IMR-90 (cell line): ENCODE results near the gene ZNF263. TPM values are rescaled to one million over a fixed set of nuclear protein-coding genes. Genes with fewer than 3 reads are reported as not detected.

Experiments
- ATAC-seq: fragments of 200-7000 bp; cut with Tn5 transposase; 2 replicates; pipeline ENCODE4 v1.9.1; 2020; ENCODE audit warnings: low read depth, mild to moderate bottlenecking, moderate library complexity
- BruUV-seq: library from RNA; stranded (reverse); fragments of 400-500 nt; replicated peaks from 2 replicates; lab custom pipeline; 2021; lab: Mats Ljungman, UMichigan
- CTCF ChIA-PET: fragments of 300-600 bp; formaldehyde crosslinking; extraction: SDS; loops from one replicate; lab custom pipeline; 2021; ENCODE audit warnings: antibody characterized with exemption; lab: Yijun Ruan, JAX
- POLR2A ChIA-PET: fragments of 300-600 bp; sonication (Branson Sonifier 250); formaldehyde crosslinking; loops from one replicate; lab custom pipeline; 2022; ENCODE audit warnings: antibody characterized with exemption; ENCODE audit not compliant: unreplicated experiment; lab: Charles Lee
- DNase-seq: peaks from one replicate; pipeline ENCODE4 v3.0.0; 2013
- H2AFZ ChIP-seq: replicated peaks from 2 replicates; pipeline ENCODE3; 2013; ENCODE audit warnings: low read length, mild to moderate bottlenecking; ENCODE audit not compliant: poor library complexity
- H2AK5ac ChIP-seq: 2 replicates; pipeline ENCODE4 v1.6.1; 2013; ENCODE audit warnings: low read depth, low read length, inconsistent platforms
- H2AK9ac ChIP-seq: replicated peaks from 2 replicates; pipeline ENCODE3; 2013; ENCODE audit warnings: mild to moderate bottlenecking, low read depth, low read length, moderate library complexity; ENCODE audit not compliant: poor library complexity
- H2BK120ac ChIP-seq: 2 replicates; pipeline ENCODE4 v1.6.1; 2013; ENCODE audit warnings: low read depth, low read length, inconsistent platforms
- H2BK15ac ChIP-seq: 3 replicates; pipeline ENCODE4 v1.6.1; 2013; ENCODE audit warnings: low read depth, low read length, inconsistent platforms
- H2BK20ac ChIP-seq: 2 replicates; pipeline ENCODE4 v1.6.1; 2013; ENCODE audit warnings: low read depth, mild to moderate bottlenecking, inconsistent platforms, low read length, moderate library complexity
- H2BK5ac ChIP-seq: 2 replicates; pipeline ENCODE4 v1.6.1; 2013; ENCODE audit warnings: mild to moderate bottlenecking, low read depth, low read length, inconsistent platforms; ENCODE audit not compliant: poor library complexity, severe bottlenecking
- H3K14ac ChIP-seq: replicated peaks from 2 replicates; pipeline ENCODE4 v1.6.1; 2013; ENCODE audit warnings: low read depth, low read length, inconsistent platforms
- H3K18ac ChIP-seq: 2 replicates; pipeline ENCODE4 v1.6.1; 2013; ENCODE audit warnings: low read depth, low read length, control low read depth
- H3K23ac ChIP-seq: 2 replicates; pipeline ENCODE4 v1.6.1; 2013; ENCODE audit warnings: low read depth, low read length, inconsistent platforms
- H3K27ac ChIP-seq: 2 replicates; pipeline ENCODE4 v1.5.1; 2013; ENCODE audit warnings: mild to moderate bottlenecking, control low read depth, low read length; ENCODE audit not compliant: insufficient read depth
- H3K27me3 ChIP-seq: 2 replicates; pipeline ENCODE4 v1.6.1; 2013; ENCODE audit warnings: low read length; ENCODE audit not compliant: control insufficient read depth, insufficient read depth
- H3K36me3 ChIP-seq: 2 replicates; pipeline ENCODE4 v1.6.1; 2013; ENCODE audit warnings: low read length, mixed read lengths; ENCODE audit not compliant: control insufficient read depth, insufficient read depth
- H3K4ac ChIP-seq: 2 replicates; pipeline ENCODE4 v1.6.1; 2013; ENCODE audit warnings: low read depth, low read length, inconsistent platforms
- H3K4me1 ChIP-seq: 2 replicates; pipeline ENCODE4 v1.6.1; 2013; ENCODE audit warnings: low read length, mixed read lengths; ENCODE audit not compliant: control insufficient read depth, insufficient read depth
- H3K4me2 ChIP-seq: 2 replicates; pipeline ENCODE4 v1.6.1; 2013; ENCODE audit warnings: low read depth, mild to moderate bottlenecking, control low read depth, low read length, moderate library complexity
- H3K4me3 ChIP-seq: 2 replicates; pipeline ENCODE4 v1.5.1; 2013; ENCODE audit warnings: low read depth, mild to moderate bottlenecking, control low read depth, low read length, moderate library complexity; ENCODE audit not compliant: insufficient read depth
- H3K56ac ChIP-seq: 2 replicates; pipeline ENCODE4 v1.6.1; 2013; ENCODE audit warnings: low read length, inconsistent platforms; ENCODE audit not compliant: insufficient read depth; ENCODE audit errors: extremely low read depth
- H3K79me1 ChIP-seq, 2 experiments: 2 replicates each; pipeline ENCODE4 v1.6.1; 2013; ENCODE audit warnings: low read length in 2 of 2, inconsistent platforms in 1 of 2, low read depth in 1 of 2
- H3K9ac ChIP-seq: 2 replicates; pipeline ENCODE4 v1.6.1; 2013; ENCODE audit warnings: low read depth, low read length, control low read depth
- H3K9me1 ChIP-seq: 2 replicates; pipeline ENCODE4 v1.6.1; 2013; ENCODE audit warnings: low read length, inconsistent platforms; ENCODE audit not compliant: insufficient read depth
- H3K9me3 ChIP-seq: 2 replicates; pipeline ENCODE4 v1.6.1; 2013; ENCODE audit warnings: low read length; ENCODE audit not compliant: control insufficient read depth, insufficient read depth
- H4K20me1 ChIP-seq: 2 replicates; pipeline ENCODE4 v1.6.1; 2013; ENCODE audit warnings: low read length, inconsistent platforms; ENCODE audit not compliant: insufficient read depth
- H4K5ac ChIP-seq: 2 replicates; pipeline ENCODE4 v1.6.1; 2013; ENCODE audit warnings: mild to moderate bottlenecking, low read depth, low read length, control low read depth
- H4K8ac ChIP-seq, 2 experiments: 2 replicates each; pipeline ENCODE4 v1.6.1; 2013; ENCODE audit warnings: low read depth in 2 of 2, low read length in 2 of 2, control low read depth in 1 of 2, inconsistent platforms in 1 of 2
- H4K91ac ChIP-seq: 2 replicates; pipeline ENCODE4 v1.6.1; 2013; ENCODE audit warnings: low read depth, low read length, inconsistent platforms; ENCODE audit not compliant: insufficient read depth
- BHLHE40 ChIP-seq: fragments of 150-350 bp; IDR thresholded peaks from 2 replicates; pipeline ENCODE4 v1.6.1; 2016; ENCODE audit warnings: mild to moderate bottlenecking, low read depth, low read length
- CEBPB ChIP-seq: IDR thresholded peaks from 2 replicates; pipeline ENCODE4 v1.6.1; 2012; ENCODE audit warnings: low read depth, low read length, improper control_type of control experiment
- CHD1 ChIP-seq: IDR thresholded peaks from 2 replicates; pipeline ENCODE4 v1.6.1; 2012; ENCODE audit warnings: low read depth, low read length, improper control_type of control experiment
- ELK1 ChIP-seq: fragments of 150-350 bp; IDR thresholded peaks from 2 replicates; pipeline ENCODE4 v1.6.1; 2016; ENCODE audit warnings: low read depth, mild to moderate bottlenecking, low read length, moderate library complexity, borderline replicate concordance
- FOS ChIP-seq: fragments of 150-350 bp; IDR thresholded peaks from 2 replicates; pipeline ENCODE4 v1.6.1; 2016; ENCODE audit warnings: low read depth, low read length
- MAFK ChIP-seq: IDR thresholded peaks from 2 replicates; pipeline ENCODE4 v1.6.1; 2012; ENCODE audit warnings: low read depth, low read length, improper control_type of control experiment
- MAZ ChIP-seq: IDR thresholded peaks from 2 replicates; pipeline ENCODE4 v1.6.1; 2012; ENCODE audit warnings: low read depth, mild to moderate bottlenecking, low read length, improper control_type of control experiment, moderate library complexity, borderline replicate concordance
- MXI1 ChIP-seq: IDR thresholded peaks from 2 replicates; pipeline ENCODE4 v1.6.1; 2012; ENCODE audit warnings: low read depth, mild to moderate bottlenecking, low read length, moderate library complexity, borderline replicate concordance
- NFE2L2 ChIP-seq: fragments of 150-350 bp; IDR thresholded peaks from 2 replicates; pipeline ENCODE4 v1.6.1; 2016; ENCODE audit warnings: low read depth, mild to moderate bottlenecking, low read length
- POLR2A ChIP-seq: IDR thresholded peaks from 2 replicates; pipeline ENCODE4 v1.6.1; 2012; ENCODE audit warnings: mild to moderate bottlenecking, low read depth, low read length
- RAD21 ChIP-seq: IDR thresholded peaks from 2 replicates; pipeline ENCODE4 v1.6.1; 2012; ENCODE audit warnings: low read length, improper control_type of control experiment
- RCOR1 ChIP-seq: IDR thresholded peaks from 2 replicates; pipeline ENCODE4 v1.6.1; 2012; ENCODE audit warnings: mild to moderate bottlenecking, low read length, improper control_type of control experiment; ENCODE audit not compliant: insufficient replicate concordance
- RFX5 ChIP-seq: IDR thresholded peaks from 2 replicates; pipeline ENCODE4 v1.8.0; 2012; ENCODE audit warnings: low read depth, mild to moderate bottlenecking, low read length, moderate library complexity
- SMC3 ChIP-seq: fragments of 150-350 bp; IDR thresholded peaks from 2 replicates; pipeline ENCODE4 v1.6.1; 2016; ENCODE audit warnings: low read depth, mild to moderate bottlenecking, antibody characterized with exemption, low read length, moderate library complexity
- WGBS, 2 experiments: methylation state at CpG; one replicate each; pipeline versions ENCODE4 v1.1.5 to v1.1.7; 2013; ENCODE audit warnings: missing lambda C conversion rate in 2 of 2; ENCODE audit not compliant: insufficient read length in 1 of 2; ENCODE audit errors: extremely low coverage in 2 of 2; 5-methylcytosine and 5-hydroxymethylcytosine counted together
- dilution Hi-C: fragments of 300-500 bp; cut with HindIII; formaldehyde crosslinking; loops from one replicate; pipeline ENCODE4 v1.14.3; 2018; ENCODE audit warnings: low sequenced_read_pairs; ENCODE audit not compliant: unreplicated experiment
- in situ Hi-C: fragments of 300-500 bp; cut with MboI; formaldehyde crosslinking; loops from 3 replicates; pipeline ENCODE4 v1.14.3; 2019; ENCODE audit warnings: low sequenced_read_pairs, inconsistent platforms, mixed read lengths
- intact Hi-C: fragments of 100-400 bp; cut with micrococcal nuclease; formaldehyde crosslinking; loops from 2 replicates; pipeline ENCODE4 v1.10.0; 2022
- polyA plus RNA-seq, 3 experiments: library from polyadenylated mRNA; depleted of rRNA; stranded (reverse); fragments of >200 nt; gene quantifications; 2 replicates each; pipeline ENCODE4 v1.2.3, GENCODE V29; 2012; ENCODE audit warnings: low replicate concordance in 1 of 3
- total RNA-seq: library from RNA; depleted of rRNA; stranded (reverse); fragments of >200 nt; gene quantifications from 2 replicates; pipeline ENCODE4 v1.2.3, GENCODE V29; 2012
- TF ChIP-seq, protein P1 (sequence below): conservative IDR thresholded peaks from 2 replicates; pipeline ENCODE4 v1.5.1; 2012; ENCODE audit warnings: mild to moderate bottlenecking, low read depth, low read length, improper control_type of control experiment
- TF ChIP-seq, protein P2 (sequence below): fragments of 150-350 bp; IDR thresholded peaks from 2 replicates; pipeline ENCODE4 v1.6.1; 2017; ENCODE audit warnings: mild to moderate bottlenecking, antibody characterized with exemption, low read length, low read depth

ZNF263 gene
- total and polyA plus RNA-seq, 2 of the 4 experiments (the other 2 are of a cell fraction) = 20.8 to 40.3 TPM

GRCh38 chr16:3268294-3268693 is 15.0 kb upstream of the ZNF263 start:
- H3K36me3 ChIP-seq = no peaks in the 10 kb centered on the region
- H2BK15ac ChIP-seq = no peak overlapping the region
- no peaks in the 10 kb centered on the region for H4K20me1 ChIP-seq
- TF ChIP-seq FOS (no peak), MAFK (no peak), SMC3 (no peak), NFE2L2 (no peak), CHD1 (no peak), POLR2A (no peak), ELK1 (no peak), BHLHE40 (no peak), RCOR1 (no peak), RFX5 (no peak), CEBPB (no peak), MAZ (no peak), MXI1 (no peak), RAD21 (no peak)
- TF ChIP-seq, protein P1, sequence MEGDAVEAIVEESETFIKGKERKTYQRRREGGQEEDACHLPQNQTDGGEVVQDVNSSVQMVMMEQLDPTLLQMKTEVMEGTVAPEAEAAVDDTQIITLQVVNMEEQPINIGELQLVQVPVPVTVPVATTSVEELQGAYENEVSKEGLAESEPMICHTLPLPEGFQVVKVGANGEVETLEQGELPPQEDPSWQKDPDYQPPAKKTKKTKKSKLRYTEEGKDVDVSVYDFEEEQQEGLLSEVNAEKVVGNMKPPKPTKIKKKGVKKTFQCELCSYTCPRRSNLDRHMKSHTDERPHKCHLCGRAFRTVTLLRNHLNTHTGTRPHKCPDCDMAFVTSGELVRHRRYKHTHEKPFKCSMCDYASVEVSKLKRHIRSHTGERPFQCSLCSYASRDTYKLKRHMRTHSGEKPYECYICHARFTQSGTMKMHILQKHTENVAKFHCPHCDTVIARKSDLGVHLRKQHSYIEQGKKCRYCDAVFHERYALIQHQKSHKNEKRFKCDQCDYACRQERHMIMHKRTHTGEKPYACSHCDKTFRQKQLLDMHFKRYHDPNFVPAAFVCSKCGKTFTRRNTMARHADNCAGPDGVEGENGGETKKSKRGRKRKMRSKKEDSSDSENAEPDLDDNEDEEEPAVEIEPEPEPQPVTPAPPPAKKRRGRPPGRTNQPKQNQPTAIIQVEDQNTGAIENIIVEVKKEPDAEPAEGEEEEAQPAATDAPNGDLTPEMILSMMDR = no peak
- TF ChIP-seq, protein P2, sequence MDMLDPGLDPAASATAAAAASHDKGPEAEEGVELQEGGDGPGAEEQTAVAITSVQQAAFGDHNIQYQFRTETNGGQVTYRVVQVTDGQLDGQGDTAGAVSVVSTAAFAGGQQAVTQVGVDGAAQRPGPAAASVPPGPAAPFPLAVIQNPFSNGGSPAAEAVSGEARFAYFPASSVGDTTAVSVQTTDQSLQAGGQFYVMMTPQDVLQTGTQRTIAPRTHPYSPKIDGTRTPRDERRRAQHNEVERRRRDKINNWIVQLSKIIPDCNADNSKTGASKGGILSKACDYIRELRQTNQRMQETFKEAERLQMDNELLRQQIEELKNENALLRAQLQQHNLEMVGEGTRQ = no peak
- no TSS peak for BruUV-seq
- H4K91ac ChIP-seq = no peak overlapping the region
- no peak overlapping the region for H2BK20ac ChIP-seq
- no peak overlapping the region for H4K5ac ChIP-seq
- WGBS, 2 experiments = no CpG with 5 or more reads among the region's 1 CpG
- ATAC-seq = no peak
- H3K9me3 ChIP-seq = no peaks in the 10 kb centered on the region
- no peak overlapping the region for H3K4me2 ChIP-seq
- H3K27ac ChIP-seq = no peak overlapping the region
- H2BK120ac ChIP-seq = no peak overlapping the region
- H3K14ac ChIP-seq = no peak overlapping the region
- H3K18ac ChIP-seq = no peak overlapping the region
- no peak overlapping the region for H2BK5ac ChIP-seq
- no peak overlapping the region for H3K4me3 ChIP-seq
- H2AK9ac ChIP-seq = no peak overlapping the region
- in situ Hi-C loops = no loop called here
- no peak overlapping the region for H3K9ac ChIP-seq
- intact Hi-C loops = no loop called here
- peaks cover 0 to 5% of the 10 kb centered on the region in 2 experiments; a peak in 2 of 4 replicates for H3K79me1 ChIP-seq
- H4K8ac ChIP-seq = no peak overlapping the region
- dilution Hi-C loops = no loop called here
- H3K9me1 ChIP-seq = no peaks in the 10 kb centered on the region; the same call in 1 of the 2 replicates
- H3K56ac ChIP-seq = no peak overlapping the region
- H3K4me1 ChIP-seq = 0 out of 2 replicates have a peak, but pooled peaks cover 2% of the 10 kb centered on the region
- H3K23ac ChIP-seq = no peak overlapping the region
- no peaks in the 10 kb centered on the region for H3K27me3 ChIP-seq
- no peak overlapping the region for H3K4ac ChIP-seq
- no peak overlapping the region for H2AK5ac ChIP-seq
- no peak overlapping the region for H2AFZ ChIP-seq
- DNase-seq = no peak
- ChIA-PET CTCF (no interaction called here), POLR2A (no interaction called here)
